Gastrocnemius medialis (tissue), 4 donors: ENCODE data around the gene WDR64.

Experiments used
- POLR2A ChIP-seq, 2 donors: fragments of 450-650 bp; IDR thresholded peaks; one replicate each; pipeline ENCODE4 v1.6.1; 2017; ENCODE audit warnings: antibody characterized with exemption in 2 of 2, mild to moderate bottlenecking in 2 of 2, moderate library complexity in 2 of 2
- TF ChIP-seq, protein P1 (sequence below), 5 experiments: fragments of 450-650 bp in 3 of 5; fragments of 200-600 bp in 2 of 5; sonication (generic) in 2 of 5; IDR thresholded peaks in 4 of 5; conservative IDR thresholded peaks in 1 of 5; 1 replicate in 4 of 5; 2 replicates in 1 of 5; pipeline ENCODE4 v1.5.1; 2016 to 2019; ENCODE audit warnings: antibody characterized with exemption in 5 of 5, mild to moderate bottlenecking in 3 of 5, moderate library complexity in 3 of 5

DNA sequence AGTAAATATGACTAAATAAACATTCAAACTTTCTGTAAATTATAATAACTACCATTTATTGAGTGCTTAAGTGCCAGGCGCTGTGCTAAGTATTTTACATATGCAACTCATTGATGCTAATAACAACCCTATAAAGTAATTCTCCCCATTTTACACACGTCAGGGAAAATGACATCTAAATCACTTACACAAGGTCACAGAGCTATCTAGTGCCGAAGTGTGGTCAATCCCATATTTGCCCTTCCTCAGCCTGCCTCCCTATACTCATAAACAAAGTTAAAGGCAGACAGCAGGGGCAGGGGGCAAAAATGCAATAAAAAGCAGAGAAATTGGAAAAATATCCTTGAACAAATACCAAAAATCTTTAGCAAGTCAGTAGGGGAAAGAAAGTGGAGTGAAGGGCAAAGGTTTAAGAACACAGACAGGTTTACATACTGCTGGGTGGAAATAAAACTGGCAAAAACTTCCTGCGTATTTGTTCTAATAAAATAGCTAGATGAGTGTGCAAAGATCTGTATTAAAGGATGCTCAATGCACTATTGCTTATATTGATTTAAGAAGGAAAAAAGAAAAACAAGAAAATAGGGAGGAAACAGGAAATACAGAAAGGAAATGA, 72.8 kb downstream of the WDR64 start:
- TF ChIP-seq, protein P1, sequence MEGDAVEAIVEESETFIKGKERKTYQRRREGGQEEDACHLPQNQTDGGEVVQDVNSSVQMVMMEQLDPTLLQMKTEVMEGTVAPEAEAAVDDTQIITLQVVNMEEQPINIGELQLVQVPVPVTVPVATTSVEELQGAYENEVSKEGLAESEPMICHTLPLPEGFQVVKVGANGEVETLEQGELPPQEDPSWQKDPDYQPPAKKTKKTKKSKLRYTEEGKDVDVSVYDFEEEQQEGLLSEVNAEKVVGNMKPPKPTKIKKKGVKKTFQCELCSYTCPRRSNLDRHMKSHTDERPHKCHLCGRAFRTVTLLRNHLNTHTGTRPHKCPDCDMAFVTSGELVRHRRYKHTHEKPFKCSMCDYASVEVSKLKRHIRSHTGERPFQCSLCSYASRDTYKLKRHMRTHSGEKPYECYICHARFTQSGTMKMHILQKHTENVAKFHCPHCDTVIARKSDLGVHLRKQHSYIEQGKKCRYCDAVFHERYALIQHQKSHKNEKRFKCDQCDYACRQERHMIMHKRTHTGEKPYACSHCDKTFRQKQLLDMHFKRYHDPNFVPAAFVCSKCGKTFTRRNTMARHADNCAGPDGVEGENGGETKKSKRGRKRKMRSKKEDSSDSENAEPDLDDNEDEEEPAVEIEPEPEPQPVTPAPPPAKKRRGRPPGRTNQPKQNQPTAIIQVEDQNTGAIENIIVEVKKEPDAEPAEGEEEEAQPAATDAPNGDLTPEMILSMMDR (IDR thresholded peaks at IDR 0.05 in 4 of 5, conservative IDR thresholded peaks at IDR 0.05 in 1 of 5) = no peak
- no peak for TF ChIP-seq POLR2A (IDR thresholded peaks at IDR 0.05)
